Fibroblast of skin of back (primary cell): Measurements from ENCODE around the gene ATXN7L1.
A peak's percentile ranks its signal among the peaks of the same experiment; 100 is the strongest.
"Not testable (repeated sequence)": the region's sequence is repeated elsewhere in the genome, so short reads cannot be mapped to it uniquely, and the experiment has no call there.

ENCODE experiments used
- DNase-seq: peaks from one replicate; pipeline ENCODE4 v3.0.0-alpha.2; 2013

The ATXN7L1 gene

DNA sequence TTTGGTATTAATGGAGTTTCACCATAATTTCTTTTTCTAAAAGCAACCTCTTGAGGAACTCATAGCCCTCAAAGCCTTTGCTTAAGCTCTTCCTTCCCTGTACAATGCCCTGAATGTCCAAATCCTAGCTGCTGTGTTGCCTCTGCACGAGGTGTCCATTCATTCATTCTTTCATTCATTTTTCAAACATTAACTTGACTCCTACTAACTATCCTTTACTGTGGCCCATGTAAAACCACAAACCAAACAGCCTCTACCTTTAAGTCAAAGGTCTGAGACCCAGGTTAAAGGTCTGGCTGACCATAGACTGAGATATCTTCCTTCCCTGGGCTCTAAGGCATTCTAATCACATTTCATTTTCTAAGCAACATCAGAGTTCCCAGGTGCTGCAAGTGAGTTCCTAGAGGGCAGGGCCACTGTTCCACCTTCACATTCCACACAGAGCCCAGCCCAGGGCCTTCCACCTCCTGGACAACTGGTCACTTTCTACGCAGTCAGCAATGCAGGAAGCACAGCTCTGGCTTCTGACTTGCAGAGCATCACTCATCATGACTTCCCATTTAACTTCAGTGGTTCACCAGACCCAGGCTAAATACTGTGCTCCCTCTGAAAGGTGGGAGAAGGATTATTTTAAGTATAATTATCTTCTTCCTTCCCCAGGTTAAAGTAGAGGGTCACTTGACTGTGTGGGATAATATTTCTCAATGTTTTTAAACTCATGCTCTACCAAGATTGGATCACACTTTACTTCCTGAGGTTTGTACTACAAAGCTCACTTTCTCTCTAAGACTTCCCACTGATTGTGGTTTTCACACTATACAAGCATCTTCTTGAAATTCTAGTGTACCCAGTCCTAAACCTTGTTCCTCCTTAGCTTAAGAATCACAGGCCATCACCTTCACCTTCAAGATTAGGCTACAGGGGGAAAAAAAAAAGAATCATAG lies 19.1 kb downstream of the ATXN7L1 start:
- no peak for DNase-seq

DNA sequence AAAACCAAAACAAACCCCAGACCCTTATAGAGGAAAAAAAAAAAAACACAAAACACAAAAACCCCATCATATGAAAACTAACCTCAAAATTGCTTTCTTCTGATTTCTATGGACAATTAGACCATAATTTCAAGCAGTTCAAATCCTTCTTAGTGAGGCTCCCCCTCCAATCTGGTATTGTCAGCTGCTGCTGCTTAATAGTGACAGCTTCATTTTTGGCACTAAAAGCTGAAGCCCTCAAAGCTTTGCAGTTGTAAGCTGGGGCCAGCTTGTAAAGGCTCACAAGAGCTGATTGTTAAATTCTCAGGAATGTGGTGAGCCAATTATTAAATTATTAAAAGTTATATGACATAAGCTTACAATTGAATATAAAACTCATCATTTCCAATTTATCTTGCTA lies 21.9 kb downstream of the ATXN7L1 start:
- DNase-seq: no peak

- DNase-seq: peak; percentile 37
Measured at GRCh38 chr7:105853931-105854419, 22.4 kb downstream of the ATXN7L1 start.

DNA sequence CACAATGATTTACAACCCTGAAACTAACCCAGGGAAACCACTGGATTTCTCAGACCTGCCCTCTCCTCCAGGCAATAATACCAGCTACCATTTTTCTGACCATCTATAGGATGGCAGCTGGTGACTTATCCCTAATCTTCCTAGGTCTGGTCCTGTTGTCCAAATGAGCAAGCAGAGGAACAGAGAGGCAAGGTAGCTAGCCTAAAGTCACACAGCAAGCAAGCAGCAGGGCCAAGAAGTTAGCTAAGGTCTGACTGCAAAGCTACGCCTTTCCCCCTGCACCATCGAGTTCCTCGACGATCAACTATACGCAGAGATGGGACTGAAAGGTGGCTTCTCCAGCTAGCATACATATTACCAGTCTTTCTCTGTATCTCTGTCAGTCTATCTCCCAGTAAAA lies 25.3 kb downstream of the ATXN7L1 start:
- no peak for DNase-seq

- peak; percentile 20 for DNase-seq
Measured at GRCh38 chr7:105849122-105849855, 27.1 kb downstream of the ATXN7L1 start.

- no peak for DNase-seq
Measured at GRCh38 chr7:105846404-105846803, 30.0 kb downstream of the ATXN7L1 start.

DNA sequence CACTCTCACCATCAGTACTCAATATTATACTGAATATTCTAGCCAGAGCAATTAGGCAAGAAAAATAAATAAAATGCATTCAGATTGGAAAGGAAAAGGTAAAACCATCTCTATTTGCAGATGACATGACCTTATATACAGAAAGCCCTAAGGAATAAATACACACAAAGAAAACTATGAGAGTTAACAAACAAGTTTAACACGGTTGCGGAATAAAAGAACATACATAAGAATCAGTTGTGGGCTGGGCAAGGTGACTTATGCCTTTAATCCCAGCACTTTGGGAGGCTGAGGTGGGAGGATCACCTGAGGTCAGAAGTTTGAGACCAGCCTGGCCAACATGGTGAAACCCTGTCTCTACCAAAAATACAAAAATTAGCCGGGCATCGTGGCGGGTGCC lies 31.7 kb downstream of the ATXN7L1 start:
- DNase-seq: not testable (repeated sequence)

DNA sequence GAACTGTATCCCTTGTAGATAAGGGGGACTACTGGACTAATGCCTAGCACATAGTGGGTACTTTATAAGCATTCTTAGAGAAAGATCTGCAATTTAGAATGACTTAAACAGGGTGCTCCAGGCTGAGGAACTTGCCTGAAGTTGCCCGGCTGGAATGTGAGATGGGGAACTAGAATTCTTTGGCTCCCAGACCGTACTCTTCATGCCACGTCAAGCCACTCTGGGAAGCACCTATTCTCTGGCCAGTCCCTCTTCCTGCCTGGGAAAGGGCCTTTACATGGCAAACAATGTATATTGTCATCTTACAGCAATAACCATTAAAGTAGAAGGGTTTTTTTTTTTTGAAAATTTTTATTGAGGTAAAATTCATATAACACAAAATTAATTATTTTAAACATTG lies 34.5 kb downstream of the ATXN7L1 start:
- DNase-seq: no peak

DNA sequence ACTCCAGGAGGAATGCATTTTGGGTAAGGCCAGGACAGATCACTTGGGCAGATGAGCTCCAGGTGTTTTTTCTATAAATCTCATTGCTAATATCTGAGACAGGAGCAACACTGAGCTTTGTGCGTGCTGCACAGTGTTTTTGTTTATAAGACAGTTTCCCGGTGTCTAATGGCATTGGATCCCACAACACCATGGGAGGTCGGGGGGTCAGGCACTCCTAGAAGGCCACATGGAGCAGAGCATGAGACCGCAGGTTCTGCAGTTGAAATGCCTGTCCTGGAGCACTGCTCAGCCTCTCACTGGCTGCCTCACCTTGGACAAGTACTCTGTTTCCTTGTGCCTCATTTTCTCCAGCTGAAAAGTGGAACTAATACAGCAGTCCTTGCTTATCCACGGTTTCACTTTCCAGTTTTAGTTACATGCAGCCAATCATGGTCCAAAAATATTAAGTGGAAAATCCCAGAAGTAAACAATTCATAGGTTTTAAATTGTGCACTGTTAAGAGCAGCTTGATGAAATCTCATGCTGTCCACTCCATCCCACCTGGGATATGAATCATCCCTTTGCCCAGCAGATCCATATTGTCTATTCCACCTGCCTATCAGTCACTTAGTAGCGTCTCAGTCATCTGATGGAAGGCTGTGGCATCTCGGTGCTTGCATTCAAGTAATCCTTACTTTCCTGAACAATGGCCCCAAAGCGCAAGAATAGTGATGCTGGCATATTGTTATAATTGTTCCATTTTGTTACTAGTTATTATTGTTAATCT lies 35.2 kb downstream of the ATXN7L1 start:
- no peak for DNase-seq

DNA sequence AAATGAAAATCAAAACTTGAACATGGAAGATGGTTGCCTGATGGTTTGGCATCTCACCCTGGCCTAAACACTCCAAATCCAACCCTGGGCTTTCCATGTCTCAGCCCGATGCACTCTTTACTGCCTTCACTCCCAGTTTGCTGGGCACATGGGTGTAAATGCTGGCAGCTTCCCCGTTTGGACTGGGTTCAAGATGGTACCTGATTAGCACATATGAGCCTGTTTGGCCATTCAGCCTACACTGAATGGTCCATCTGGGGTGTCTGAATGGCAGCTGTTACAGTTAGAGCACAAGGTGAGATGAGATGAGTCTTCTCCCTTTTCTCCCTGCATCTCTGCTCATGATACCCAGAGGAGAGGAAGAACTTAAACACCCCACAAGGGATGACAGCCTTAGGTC lies 37.1 kb downstream of the ATXN7L1 start:
- no peak for DNase-seq

DNA sequence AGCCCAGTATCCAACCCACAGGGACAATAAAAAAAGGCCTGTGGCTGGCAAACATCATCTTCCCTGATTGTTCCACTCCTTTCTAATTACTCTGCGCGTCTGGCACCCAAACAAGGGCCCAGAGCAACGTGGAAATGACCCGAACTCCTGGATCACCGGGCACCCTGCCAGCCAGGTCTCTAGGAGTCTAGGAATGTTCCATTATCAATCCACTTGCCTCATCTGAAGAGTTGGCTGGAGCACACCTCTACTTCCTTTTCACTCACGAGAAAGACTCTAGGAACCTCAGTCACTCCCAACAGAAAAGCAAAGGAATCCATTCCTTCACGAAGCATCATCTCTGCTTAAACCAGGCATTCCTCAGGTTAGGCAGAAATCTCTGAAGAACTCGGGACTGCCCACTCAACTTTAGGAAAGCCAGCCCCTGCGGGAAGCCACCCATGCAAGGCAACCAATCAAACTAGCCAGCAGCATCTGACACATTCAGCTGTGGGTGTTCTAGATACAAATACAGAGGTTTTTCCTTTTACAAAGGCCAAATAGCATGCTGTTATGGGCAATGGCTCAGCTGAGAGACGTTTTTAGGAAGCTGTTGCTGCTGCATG lies 37.7 kb downstream of the ATXN7L1 start:
- no peak for DNase-seq

DNA sequence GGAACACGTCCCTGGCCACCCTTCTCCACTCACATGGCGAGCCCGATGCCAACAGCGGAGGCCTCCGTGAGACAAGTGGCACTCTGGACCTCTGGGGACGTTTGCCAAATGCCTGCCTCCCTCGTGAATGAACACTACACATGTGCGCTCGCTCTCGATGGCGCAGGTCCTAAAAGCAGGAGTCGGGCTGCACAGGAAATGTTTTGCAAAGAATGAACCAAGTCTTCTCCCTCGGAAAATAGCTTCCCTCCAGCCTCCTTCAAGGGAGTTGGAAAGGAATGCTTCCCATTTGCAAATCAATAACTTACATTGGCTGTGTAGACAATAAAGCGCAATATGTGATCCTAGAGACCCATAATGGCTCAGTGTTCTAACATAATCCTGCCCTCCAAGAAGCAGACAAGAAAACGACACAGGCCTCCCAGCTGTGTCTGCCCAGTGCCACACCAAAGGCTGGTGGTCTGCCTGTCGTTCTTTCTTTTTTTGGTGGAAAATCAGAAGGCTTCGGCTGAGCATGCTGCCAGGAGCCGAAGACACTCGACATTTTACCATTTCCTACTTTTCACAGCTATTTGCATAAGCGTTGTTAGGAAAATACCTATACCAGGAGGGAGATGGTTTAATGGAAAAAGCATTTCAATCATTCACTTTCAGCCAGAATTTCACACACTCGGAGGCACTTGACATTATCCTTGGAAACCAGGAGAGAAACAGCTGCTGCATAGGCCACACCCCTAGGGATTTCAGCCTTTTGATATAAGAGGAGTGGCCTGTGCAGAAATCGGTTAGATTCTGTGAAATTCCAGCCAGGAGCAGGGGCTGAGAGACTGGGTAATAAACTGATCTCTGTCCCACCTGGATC lies 38.4 kb downstream of the ATXN7L1 start:
- DNase-seq: no peak

DNA sequence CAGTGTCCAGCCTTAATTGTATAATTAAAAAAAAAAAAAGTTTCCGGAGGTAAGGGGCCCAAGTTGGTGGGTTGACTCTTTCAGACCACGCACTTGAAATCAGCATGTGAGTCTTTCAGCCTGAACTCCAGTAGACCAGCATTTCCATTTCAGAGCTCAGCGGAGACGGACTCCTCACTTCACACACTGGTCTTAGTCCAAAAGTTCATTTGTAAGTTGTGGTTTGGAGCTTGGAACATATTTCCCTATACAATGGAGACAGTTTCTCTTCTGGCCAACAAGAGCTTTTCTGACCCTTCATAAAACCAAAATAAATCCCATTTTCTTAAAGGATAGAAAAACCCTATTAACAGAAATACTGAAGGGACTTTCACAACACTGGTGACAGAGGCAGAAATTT lies 41.0 kb downstream of the ATXN7L1 start:
- DNase-seq: no peak

- DNase-seq: peak; percentile 22
Measured at GRCh38 chr7:105831824-105832535, 44.4 kb downstream of the ATXN7L1 start.

GRCh38 chr7:105831302-105831620 lies 45.1 kb downstream of the ATXN7L1 start:
- DNase-seq: no peak

- peak; percentile 99 for DNase-seq
Measured at GRCh38 chr7:105830405-105831301, 45.7 kb downstream of the ATXN7L1 start.

DNA sequence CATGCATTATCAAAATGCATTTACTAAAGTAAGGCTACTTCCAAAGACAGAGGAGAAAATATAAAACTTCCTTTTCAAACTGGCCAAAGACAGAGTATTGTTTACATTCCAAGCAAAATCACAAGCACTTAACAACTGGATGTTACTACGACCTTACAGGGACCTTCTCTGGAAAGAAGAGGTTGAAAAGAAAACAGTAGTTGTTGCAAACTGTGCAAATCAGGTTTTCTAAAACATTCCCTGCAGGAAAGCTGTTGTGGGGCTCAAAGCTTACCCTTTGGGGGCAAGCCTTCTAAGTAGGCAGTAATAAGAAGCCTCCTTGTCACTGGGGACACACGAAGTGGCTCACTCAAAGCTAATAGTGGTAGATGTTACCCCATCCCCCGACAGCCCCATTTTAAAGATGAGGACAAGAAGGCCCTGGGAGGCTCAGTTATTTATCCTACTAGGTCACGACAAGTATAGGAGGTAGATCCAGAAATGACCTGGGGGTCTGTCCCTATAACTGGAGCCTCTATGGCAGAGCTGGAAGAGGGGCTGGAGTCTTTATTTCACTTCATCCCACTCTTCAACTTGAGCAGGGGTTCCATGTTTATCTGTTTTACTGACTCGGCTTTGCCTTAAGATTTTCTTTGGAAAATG lies 46.6 kb downstream of the ATXN7L1 start:
- DNase-seq: peak; percentile 44

GRCh38 chr7:105828141-105828540 lies 48.3 kb downstream of the ATXN7L1 start:
- DNase-seq: no peak
